Measurements from ENCODE around the gene SEC14L3.

DNA sequence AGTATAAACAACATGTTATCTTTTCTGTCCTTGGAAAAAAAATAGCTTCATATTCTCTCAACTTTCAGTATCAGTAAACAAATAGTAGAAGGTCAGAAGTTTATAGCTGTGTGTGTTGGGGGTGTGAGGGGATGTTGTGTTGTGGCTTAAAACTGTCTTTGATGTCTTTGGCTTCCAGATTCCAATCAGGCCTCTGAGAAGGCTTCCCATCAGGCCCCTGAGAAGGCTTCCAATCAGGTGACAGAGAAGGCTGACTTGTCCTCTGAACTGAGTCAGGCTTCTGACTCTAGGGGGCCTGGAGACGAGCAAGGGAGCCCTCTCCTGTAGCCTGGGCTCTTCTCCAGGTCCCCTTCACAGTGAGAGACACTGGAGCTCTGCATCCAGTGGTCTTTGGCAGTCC, 37.0 kb downstream of the SEC14L3 start:
- TF ChIP-seq, protein P1, sequence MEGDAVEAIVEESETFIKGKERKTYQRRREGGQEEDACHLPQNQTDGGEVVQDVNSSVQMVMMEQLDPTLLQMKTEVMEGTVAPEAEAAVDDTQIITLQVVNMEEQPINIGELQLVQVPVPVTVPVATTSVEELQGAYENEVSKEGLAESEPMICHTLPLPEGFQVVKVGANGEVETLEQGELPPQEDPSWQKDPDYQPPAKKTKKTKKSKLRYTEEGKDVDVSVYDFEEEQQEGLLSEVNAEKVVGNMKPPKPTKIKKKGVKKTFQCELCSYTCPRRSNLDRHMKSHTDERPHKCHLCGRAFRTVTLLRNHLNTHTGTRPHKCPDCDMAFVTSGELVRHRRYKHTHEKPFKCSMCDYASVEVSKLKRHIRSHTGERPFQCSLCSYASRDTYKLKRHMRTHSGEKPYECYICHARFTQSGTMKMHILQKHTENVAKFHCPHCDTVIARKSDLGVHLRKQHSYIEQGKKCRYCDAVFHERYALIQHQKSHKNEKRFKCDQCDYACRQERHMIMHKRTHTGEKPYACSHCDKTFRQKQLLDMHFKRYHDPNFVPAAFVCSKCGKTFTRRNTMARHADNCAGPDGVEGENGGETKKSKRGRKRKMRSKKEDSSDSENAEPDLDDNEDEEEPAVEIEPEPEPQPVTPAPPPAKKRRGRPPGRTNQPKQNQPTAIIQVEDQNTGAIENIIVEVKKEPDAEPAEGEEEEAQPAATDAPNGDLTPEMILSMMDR (IDR thresholded peaks at IDR 0.05) = no peak
- no peak for TF ChIP-seq POLR2A (IDR thresholded peaks at IDR 0.05)

Data from ovary (tissue), 3 donors.